PC-3 (cell line): Measurements from ENCODE around the gene PLAC9. TPM values are rescaled to one million over a fixed set of nuclear protein-coding genes. Genes with fewer than 3 reads are reported as not detected.

ENCODE experiments used
- ATAC-seq: fragments of 200-7000 bp; cut with Tn5 transposase; 2 replicates; pipeline ENCODE4 v1.9.1; 2020; ENCODE audit warnings: mild to moderate bottlenecking, moderate library complexity
- BruUV-seq: library from RNA; stranded (reverse); fragments of 400-500 nt; replicated peaks from 2 replicates; lab custom pipeline; 2021; lab: Mats Ljungman, UMichigan
- CTCF ChIA-PET: fragments of 300-600 bp; sonication (Branson Sonifier 250); formaldehyde crosslinking; loops from one replicate; lab custom pipeline; 2022; ENCODE audit warnings: antibody characterized with exemption; lab: Charles Lee
- POLR2A ChIA-PET: fragments of 300-600 bp; sonication (Branson Sonifier 250); formaldehyde crosslinking; loops from one replicate; lab custom pipeline; 2022; ENCODE audit warnings: antibody characterized with exemption; ENCODE audit not compliant: unreplicated experiment; lab: Charles Lee
- DNase-seq: peaks from one replicate; pipeline ENCODE4 v3.0.0-alpha.2; 2015
- H2AFZ ChIP-seq: fragments of 300-600 bp; sonication (generic); 2 replicates; pipeline ENCODE4 v1.6.0; 2016; ENCODE audit warnings: antibody characterized with exemption, low read length
- H3F3A ChIP-seq: fragments of 300-600 bp; sonication (generic); one replicate; pipeline ENCODE4 v1.6.0; 2017; ENCODE audit warnings: antibody characterized with exemption, low read length, control low read depth, mild to moderate bottlenecking; ENCODE audit not compliant: unreplicated experiment
- H3K27ac ChIP-seq: fragments of 300-600 bp; sonication (generic); 2 replicates; pipeline ENCODE4 v1.5.1; 2016; ENCODE audit warnings: mild to moderate bottlenecking, low read length
- H3K27me3 ChIP-seq: fragments of 300-600 bp; sonication (generic); 2 replicates; pipeline ENCODE4 v1.6.1; 2016; ENCODE audit warnings: low read length, mixed read lengths
- H3K36me3 ChIP-seq: fragments of 300-600 bp; sonication (generic); 2 replicates; pipeline ENCODE4 v1.6.1; 2016; ENCODE audit warnings: low read depth, mixed run types, low read length, mixed read lengths
- H3K4me1 ChIP-seq: fragments of 300-600 bp; sonication (generic); 2 replicates; pipeline ENCODE4 v1.5.1; 2016; ENCODE audit warnings: low read length; ENCODE audit not compliant: insufficient read depth
- H3K4me2 ChIP-seq: fragments of 300-600 bp; sonication (generic); 2 replicates; pipeline ENCODE4 v1.6.0; 2016; ENCODE audit warnings: low read length
- H3K4me3 ChIP-seq: fragments of 300-600 bp; sonication (generic); 2 replicates; pipeline ENCODE4 v1.5.1; 2016; ENCODE audit warnings: mild to moderate bottlenecking, low read length, mixed read lengths
- H3K79me2 ChIP-seq: fragments of 300-600 bp; sonication (generic); 2 replicates; pipeline ENCODE4 v1.6.1; 2017; ENCODE audit warnings: low read length, mixed read lengths
- H3K9ac ChIP-seq: fragments of 300-600 bp; sonication (generic); 2 replicates; pipeline ENCODE4 v1.6.0; 2016; ENCODE audit warnings: mild to moderate bottlenecking, low read length
- H3K9me2 ChIP-seq: fragments of 300-600 bp; sonication (generic); replicated peaks from 2 replicates; pipeline ENCODE4 v1.6.1; 2016; ENCODE audit warnings: mixed run types, low read length, mixed read lengths
- H3K9me3 ChIP-seq: fragments of 300-600 bp; sonication (generic); 2 replicates; pipeline ENCODE4 v1.6.1; 2016; ENCODE audit warnings: low read length, mixed read lengths
- H4K20me1 ChIP-seq: fragments of 300-600 bp; sonication (generic); 2 replicates; pipeline ENCODE4 v1.6.1; 2016; ENCODE audit warnings: low read length, mixed read lengths
- EZH2 ChIP-seq: fragments of 300-600 bp; sonication (generic); IDR thresholded peaks from one replicate; pipeline ENCODE4 v1.6.1; 2017; ENCODE audit warnings: antibody characterized with exemption, mild to moderate bottlenecking, low read length; ENCODE audit not compliant: unreplicated experiment
- EZH2phosphoT487 ChIP-seq: fragments of 300-600 bp; sonication (generic); IDR thresholded peaks from 2 replicates; pipeline ENCODE4 v1.6.1; 2018; ENCODE audit warnings: mild to moderate bottlenecking, antibody characterized with exemption, low read length, borderline replicate concordance
- intact Hi-C: fragments of 100-400 bp; cut with micrococcal nuclease; formaldehyde crosslinking; loops from 2 replicates; pipeline ENCODE4 v1.9.0; 2023
- total RNA-seq: library from RNA; depleted of rRNA; stranded (reverse); fragments of >200 nt; gene quantifications from 2 replicates; pipeline ENCODE4 v1.2.3, GENCODE V29; 2014
- TF ChIP-seq, protein P1 (sequence below): fragments of 300-600 bp; sonication (generic); conservative IDR thresholded peaks from 2 replicates; pipeline ENCODE4 v1.5.1; 2017; ENCODE audit warnings: antibody characterized with exemption, low read depth, mild to moderate bottlenecking, low read length

Gene PLAC9
- total RNA-seq, 1 experiment from 2014 or later: 2.0 TPM

- Histone ChIP-seq H3K4me3 (no peak overlapping the region; the same call in 1 of the 2 replicates), H3K4me1 (peaks cover 13% of the 10 kb centered on the region; the same call in 1 of the 2 replicates), H3K27me3 (no peaks in the 10 kb centered on the region), H3K79me2 (no peaks in the 10 kb centered on the region), H3K9me2 (no peaks in the 10 kb centered on the region), H4K20me1 (no peaks in the 10 kb centered on the region), H3K36me3 (peaks cover 12% of the 10 kb centered on the region; the same call in 1 of the 2 replicates), H3K9me3 (peaks cover 19% of the 10 kb centered on the region), H3K9ac (no peak overlapping the region), H3K27ac (no peak overlapping the region), H3F3A (no peaks in the 10 kb centered on the region), H3K4me2 (no peak overlapping the region), H2AFZ (no peak overlapping the region)
- intact Hi-C loops: no loop called here
- ATAC-seq (no peak), DNase-seq (no peak)
- CTCF ChIA-PET: no interaction called here
- POLR2A ChIA-PET: interaction anchor here (0.5 kb wide), 1 partner anchor 41 kb away, joined by 11 read pairs; no protein-coding TSS in a partner anchor
- TF ChIP-seq EZH2 (no peak), EZH2phosphoT487 (no peak)
- TF ChIP-seq, protein P1, sequence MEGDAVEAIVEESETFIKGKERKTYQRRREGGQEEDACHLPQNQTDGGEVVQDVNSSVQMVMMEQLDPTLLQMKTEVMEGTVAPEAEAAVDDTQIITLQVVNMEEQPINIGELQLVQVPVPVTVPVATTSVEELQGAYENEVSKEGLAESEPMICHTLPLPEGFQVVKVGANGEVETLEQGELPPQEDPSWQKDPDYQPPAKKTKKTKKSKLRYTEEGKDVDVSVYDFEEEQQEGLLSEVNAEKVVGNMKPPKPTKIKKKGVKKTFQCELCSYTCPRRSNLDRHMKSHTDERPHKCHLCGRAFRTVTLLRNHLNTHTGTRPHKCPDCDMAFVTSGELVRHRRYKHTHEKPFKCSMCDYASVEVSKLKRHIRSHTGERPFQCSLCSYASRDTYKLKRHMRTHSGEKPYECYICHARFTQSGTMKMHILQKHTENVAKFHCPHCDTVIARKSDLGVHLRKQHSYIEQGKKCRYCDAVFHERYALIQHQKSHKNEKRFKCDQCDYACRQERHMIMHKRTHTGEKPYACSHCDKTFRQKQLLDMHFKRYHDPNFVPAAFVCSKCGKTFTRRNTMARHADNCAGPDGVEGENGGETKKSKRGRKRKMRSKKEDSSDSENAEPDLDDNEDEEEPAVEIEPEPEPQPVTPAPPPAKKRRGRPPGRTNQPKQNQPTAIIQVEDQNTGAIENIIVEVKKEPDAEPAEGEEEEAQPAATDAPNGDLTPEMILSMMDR: no peak
- no TSS peak for BruUV-seq
Measured at GRCh38 chr10:80108576-80109239, 23.8 kb upstream of the PLAC9 start.

DNA sequence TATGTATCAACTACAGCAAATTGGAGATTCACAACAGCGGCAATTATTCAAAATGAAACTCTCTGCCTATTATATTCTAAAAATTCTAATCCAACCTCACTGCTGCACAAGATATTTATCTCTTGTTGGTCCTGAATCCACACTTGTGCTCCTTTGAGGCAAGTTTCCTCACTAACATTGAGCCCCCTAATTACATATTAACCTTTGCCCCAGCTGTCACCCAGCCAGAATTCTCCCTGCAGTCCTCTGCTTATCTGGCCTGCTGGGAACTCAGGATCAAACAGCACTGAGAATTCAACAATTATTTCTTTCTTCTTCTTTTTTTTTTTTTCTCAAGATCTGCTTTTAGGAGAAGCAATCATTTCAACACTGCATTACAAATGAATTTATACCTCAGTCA is 21.5 kb upstream of the PLAC9 start:
- no peak overlapping the region for H3K4me2 ChIP-seq
- H3F3A ChIP-seq: no peaks in the 10 kb centered on the region
- peaks cover 12% of the 10 kb centered on the region; the same call in 1 of the 2 replicates for H3K36me3 ChIP-seq
- intact Hi-C loops: no loop called here
- DNase-seq: no peak
- ChIA-PET POLR2A (no interaction called here), CTCF (interaction anchor here (0.6 to 0.7 kb wide), 3 partner anchors 19 to 623 kb away, joined by 3 read pairs; no protein-coding TSS in a partner anchor)
- no peaks in the 10 kb centered on the region for H3K79me2 ChIP-seq
- TF ChIP-seq EZH2phosphoT487 (no peak), EZH2 (no peak)
- TF ChIP-seq, protein P1: no peak
- H3K27ac ChIP-seq: no peak overlapping the region
- H3K9me3 ChIP-seq: peaks cover 19% of the 10 kb centered on the region
- no TSS peak for BruUV-seq
- no peak overlapping the region for H2AFZ ChIP-seq
- H3K9me2 ChIP-seq: no peaks in the 10 kb centered on the region
- H4K20me1 ChIP-seq: no peaks in the 10 kb centered on the region
- H3K9ac ChIP-seq: no peak overlapping the region
- no peak overlapping the region for H3K4me3 ChIP-seq
- no peaks in the 10 kb centered on the region for H3K27me3 ChIP-seq
- ATAC-seq: no peak
- H3K4me1 ChIP-seq: no peaks in the 10 kb centered on the region

DNA sequence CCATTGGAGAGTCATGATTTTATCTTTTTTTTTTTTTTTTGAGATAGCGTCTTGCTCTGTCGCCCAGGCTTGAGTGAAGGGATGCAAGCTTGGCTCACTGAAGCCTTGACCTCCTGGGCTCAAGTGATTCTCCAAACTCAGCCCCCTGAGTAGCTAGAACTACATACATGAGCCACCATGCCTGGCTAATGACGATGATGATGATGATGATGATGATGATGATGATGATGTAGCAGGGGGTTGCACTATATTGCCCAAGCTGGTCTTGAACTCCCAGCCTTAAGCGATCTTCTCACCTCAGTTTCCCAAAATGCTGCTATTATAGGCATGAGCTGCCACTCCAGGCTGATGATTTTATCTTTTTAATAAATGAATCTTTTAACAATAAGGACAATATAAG is 13.9 kb upstream of the PLAC9 start:
- H3K4me3 ChIP-seq: no peak overlapping the region
- H3K9me3 ChIP-seq: no peaks in the 10 kb centered on the region
- ChIA-PET CTCF (interaction anchor here (0.6 to 1.1 kb wide), 5 partner anchors 16 to 1929 kb away, joined by 3 to 6 read pairs (median 5); no protein-coding TSS in a partner anchor), POLR2A (interaction anchor here (0.6 kb wide), 1 partner anchor 26 kb away, joined by 3 read pairs; no protein-coding TSS in a partner anchor)
- H3K36me3 ChIP-seq: no peaks in the 10 kb centered on the region
- H3K9me2 ChIP-seq: no peaks in the 10 kb centered on the region
- ATAC-seq (no peak), DNase-seq (no peak)
- no peak overlapping the region for H3K4me2 ChIP-seq
- no peaks in the 10 kb centered on the region for H3K79me2 ChIP-seq
- no peak overlapping the region for H3K9ac ChIP-seq
- intact Hi-C loops: loop anchor here (2.0 kb wide), 1 partner anchor 14 kb away; no protein-coding TSS in a partner anchor
- H3F3A ChIP-seq: no peaks in the 10 kb centered on the region
- H3K27ac ChIP-seq: no peak overlapping the region
- H3K27me3 ChIP-seq: no peaks in the 10 kb centered on the region
- peaks cover 8% of the 10 kb centered on the region; the same call in 1 of the 2 replicates for H3K4me1 ChIP-seq
- no TSS peak for BruUV-seq
- TF ChIP-seq, protein P1: no peak
- TF ChIP-seq EZH2phosphoT487 (no peak), EZH2 (no peak)
- H4K20me1 ChIP-seq: no peaks in the 10 kb centered on the region
- no peak overlapping the region for H2AFZ ChIP-seq
